Esophagus squamous epithelium (tissue), 5 donors: ENCODE data around the gene NOP53. TPM values are rescaled to one million over a fixed set of nuclear protein-coding genes. Genes with fewer than 3 reads are reported as not detected.

Experiments
- DNase-seq: peaks from one replicate; lab custom pipeline; 2025; lab: John Stamatoyannopoulos, UW
- H3K27ac ChIP-seq, 4 donors: fragments of 200-600 bp; sonication (generic); one replicate each; pipeline ENCODE4 v1.5.1; 2016 to 2019; ENCODE audit warnings: mild to moderate bottlenecking in 1 of 4
- H3K27me3 ChIP-seq, 4 donors: fragments of 200-600 bp; sonication (generic); 1 replicate in 3 of 4; 2 replicates in 1 of 4; pipeline versions ENCODE4 v1.5.1 to v1.6.0; 2017 to 2021; ENCODE audit warnings: antibody characterized with exemption in 1 of 4
- H3K36me3 ChIP-seq, 3 donors: fragments of 200-600 bp; sonication (generic); one replicate each; pipeline ENCODE4 v1.5.1; 2016 to 2019
- H3K4me1 ChIP-seq, 3 donors: fragments of 200-600 bp; sonication (generic); one replicate each; pipeline ENCODE4 v1.5.1; 2017 to 2019
- H3K4me3 ChIP-seq, 4 donors: fragments of 200-600 bp; sonication (generic); 1 replicate in 3 of 4; 2 replicates in 1 of 4; pipeline ENCODE4 v1.5.1; 2016 to 2019; ENCODE audit warnings: mild to moderate bottlenecking in 2 of 4, moderate library complexity in 1 of 4
- H3K9me3 ChIP-seq, 3 donors: fragments of 200-600 bp; sonication (generic); one replicate each; pipeline ENCODE4 v1.5.1; 2016 to 2019
- POLR2A ChIP-seq, 4 donors: fragments of 450-650 bp; IDR thresholded peaks; one replicate each; pipeline ENCODE4 v1.6.1; 2017; ENCODE audit warnings: antibody characterized with exemption in 4 of 4, mild to moderate bottlenecking in 4 of 4, moderate library complexity in 3 of 4
- WGBS, 2 donors: methylation state at CpG; one replicate each; pipeline ENCODE4 v1.1.5; 2018; 5-methylcytosine and 5-hydroxymethylcytosine counted together
- intact Hi-C: fragments of 100-400 bp; cut with DNase I; formaldehyde crosslinking; loops from one replicate; pipeline ENCODE4 v1.15.0; 2022
- total RNA-seq, 4 donors: library from RNA; depleted of rRNA; stranded (reverse); fragments of >200 nt; gene quantifications; one replicate each; pipeline ENCODE4 v1.1.0, GENCODE V29; 2016
- TF ChIP-seq, protein P1 (sequence below), 6 experiments: fragments of 450-650 bp in 4 of 6; fragments of 200-600 bp in 2 of 6; sonication (generic) in 2 of 6; IDR thresholded peaks; one replicate each; pipeline ENCODE4 v1.5.1; 2016 to 2019; ENCODE audit warnings: antibody characterized with exemption in 6 of 6, mild to moderate bottlenecking in 4 of 6, moderate library complexity in 4 of 6
- donor health status: DM: yes; HTN: yes; CAD: no.

The NOP53 gene
- total RNA-seq, 4 donors from 2014 or later: 118 to 522 (median 268) TPM

GRCh38 chr19:47703301-47703700 is 42.0 kb upstream of the NOP53 start:
- peak overlapping the region; percentile 25 to 77 (median 49) for H3K27ac ChIP-seq
- no peak for DNase-seq
- no peaks in the 10 kb centered on the region for H3K9me3 ChIP-seq
- H3K4me1 ChIP-seq: peaks cover 0 to 20% (median 0%) of the 10 kb centered on the region in 3 donors
- H3K27me3 ChIP-seq: no peaks in the 10 kb centered on the region
- 68 to 82% methylated on average over 5 of the region's 5 CpGs for WGBS, 2 donors
- H3K4me3 ChIP-seq: no peak overlapping the region
- TF ChIP-seq POLR2A (IDR thresholded peaks at IDR 0.05): no peak
- TF ChIP-seq, protein P1, sequence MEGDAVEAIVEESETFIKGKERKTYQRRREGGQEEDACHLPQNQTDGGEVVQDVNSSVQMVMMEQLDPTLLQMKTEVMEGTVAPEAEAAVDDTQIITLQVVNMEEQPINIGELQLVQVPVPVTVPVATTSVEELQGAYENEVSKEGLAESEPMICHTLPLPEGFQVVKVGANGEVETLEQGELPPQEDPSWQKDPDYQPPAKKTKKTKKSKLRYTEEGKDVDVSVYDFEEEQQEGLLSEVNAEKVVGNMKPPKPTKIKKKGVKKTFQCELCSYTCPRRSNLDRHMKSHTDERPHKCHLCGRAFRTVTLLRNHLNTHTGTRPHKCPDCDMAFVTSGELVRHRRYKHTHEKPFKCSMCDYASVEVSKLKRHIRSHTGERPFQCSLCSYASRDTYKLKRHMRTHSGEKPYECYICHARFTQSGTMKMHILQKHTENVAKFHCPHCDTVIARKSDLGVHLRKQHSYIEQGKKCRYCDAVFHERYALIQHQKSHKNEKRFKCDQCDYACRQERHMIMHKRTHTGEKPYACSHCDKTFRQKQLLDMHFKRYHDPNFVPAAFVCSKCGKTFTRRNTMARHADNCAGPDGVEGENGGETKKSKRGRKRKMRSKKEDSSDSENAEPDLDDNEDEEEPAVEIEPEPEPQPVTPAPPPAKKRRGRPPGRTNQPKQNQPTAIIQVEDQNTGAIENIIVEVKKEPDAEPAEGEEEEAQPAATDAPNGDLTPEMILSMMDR (IDR thresholded peaks at IDR 0.05): no peak
- intact Hi-C loops: no loop called here
- peaks cover 23 to 59% (median 24%) of the 10 kb centered on the region in 3 donors for H3K36me3 ChIP-seq

GRCh38 chr19:47704024-47704423 is 41.3 kb upstream of the NOP53 start:
- H3K36me3 ChIP-seq: peaks cover 17 to 52% (median 19%) of the 10 kb centered on the region in 3 donors
- no peaks in the 10 kb centered on the region for H3K27me3 ChIP-seq
- H3K9me3 ChIP-seq: no peaks in the 10 kb centered on the region
- intact Hi-C loops: no loop called here
- H3K4me1 ChIP-seq: peaks cover 0 to 20% (median 0%) of the 10 kb centered on the region in 3 donors
- WGBS, 2 donors: 66 to 75% methylated on average over 11 of the region's 11 CpGs
- DNase-seq: no peak
- H3K4me3 ChIP-seq: no peak overlapping the region
- TF ChIP-seq, protein P1 (IDR thresholded peaks at IDR 0.05): no peak
- TF ChIP-seq POLR2A (IDR thresholded peaks at IDR 0.05): no peak
- peak overlapping the region; percentile 49 to 77 (median 54) for H3K27ac ChIP-seq

DNA sequence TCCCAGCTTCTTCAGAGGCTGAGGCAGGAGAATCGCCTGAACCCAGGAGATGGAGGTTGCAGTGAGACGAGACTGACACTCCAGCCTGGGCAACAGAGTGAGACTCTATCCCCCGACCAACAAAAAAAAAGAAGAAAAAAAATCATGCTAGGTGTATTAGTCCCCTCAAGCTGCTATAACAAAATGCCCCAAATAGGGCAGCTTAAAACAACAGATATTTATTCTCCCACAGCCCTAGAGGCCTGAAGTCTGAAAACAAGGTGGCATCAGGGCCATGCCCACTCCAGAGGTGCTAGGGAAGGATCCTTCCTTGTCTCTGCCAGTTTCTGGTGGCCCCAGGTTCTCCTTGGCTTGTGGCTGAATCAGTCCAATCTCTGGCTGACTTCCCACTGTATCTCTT is 40.7 kb upstream of the NOP53 start:
- H3K9me3 ChIP-seq: no peaks in the 10 kb centered on the region
- peaks cover 16 to 46% (median 17%) of the 10 kb centered on the region in 3 donors for H3K36me3 ChIP-seq
- intact Hi-C loops: no loop called here
- no peak for TF ChIP-seq POLR2A (IDR thresholded peaks at IDR 0.05)
- TF ChIP-seq, protein P1 (IDR thresholded peaks at IDR 0.05): no peak
- DNase-seq: no peak
- H3K27me3 ChIP-seq: no peaks in the 10 kb centered on the region
- 88 to 92% methylated on average over 3 of the region's 3 CpGs for WGBS, 2 donors
- H3K27ac ChIP-seq: peak overlapping the region; percentile 16 to 77 (median 54)
- H3K4me3 ChIP-seq: no peak overlapping the region
- peaks cover 0 to 20% (median 0%) of the 10 kb centered on the region in 3 donors for H3K4me1 ChIP-seq

DNA sequence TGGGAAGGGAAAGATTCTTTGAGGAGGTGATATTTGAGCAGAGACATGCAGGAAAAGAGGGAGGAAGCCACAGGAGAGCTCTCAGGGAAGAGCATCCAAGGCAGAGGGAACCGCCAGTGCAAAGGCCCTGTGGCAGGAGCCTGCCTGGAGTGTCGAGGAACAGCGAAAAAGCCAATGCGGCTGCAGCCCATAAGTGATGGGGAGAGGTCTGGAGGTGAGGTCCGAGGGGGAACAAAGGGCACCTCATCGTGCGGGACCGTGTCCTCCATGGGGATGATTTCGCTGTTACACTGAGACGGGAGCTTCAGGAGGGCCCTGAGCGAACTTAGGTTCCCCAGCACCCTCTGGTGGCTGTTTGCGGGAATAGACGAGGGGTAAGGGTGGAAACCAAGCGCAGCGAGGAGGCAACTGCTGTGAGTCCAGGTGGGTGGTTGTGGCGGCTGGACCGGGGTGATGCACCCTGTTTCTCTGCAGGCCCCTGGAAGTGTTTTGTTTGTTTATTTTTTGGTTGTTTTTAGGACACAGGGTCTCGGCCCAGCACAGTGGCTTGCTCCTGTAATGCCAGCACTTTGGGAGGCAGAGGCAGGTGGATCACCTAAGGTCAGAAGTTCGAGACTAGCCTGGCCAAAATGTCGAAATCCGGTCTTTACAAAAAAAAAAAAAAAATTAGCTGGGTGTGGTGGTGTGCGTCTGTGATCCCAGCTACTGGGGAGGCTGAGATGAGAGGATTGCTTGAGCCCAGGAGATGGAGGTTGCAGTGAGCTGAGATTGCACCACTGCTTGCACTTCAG is 38.0 kb upstream of the NOP53 start:
- Histone ChIP-seq H3K4me1 (peaks cover 0 to 20% (median 0%) of the 10 kb centered on the region in 3 donors), H3K9me3 (no peaks in the 10 kb centered on the region), H3K4me3 (no peak overlapping the region), H3K36me3 (peaks cover 1 to 19% (median 2%) of the 10 kb centered on the region in 3 donors), H3K27me3 (no peaks in the 10 kb centered on the region), H3K27ac (no peak overlapping the region)
- TF ChIP-seq, protein P1 (IDR thresholded peaks at IDR 0.05): peak; percentile 19 to 86 (median 78)
- no peak for TF ChIP-seq POLR2A (IDR thresholded peaks at IDR 0.05)
- intact Hi-C loops: no loop called here
- WGBS, 2 donors: 20 to 27% methylated on average over 19 to 21 of the region's 22 CpGs
- DNase-seq: no peak

DNA sequence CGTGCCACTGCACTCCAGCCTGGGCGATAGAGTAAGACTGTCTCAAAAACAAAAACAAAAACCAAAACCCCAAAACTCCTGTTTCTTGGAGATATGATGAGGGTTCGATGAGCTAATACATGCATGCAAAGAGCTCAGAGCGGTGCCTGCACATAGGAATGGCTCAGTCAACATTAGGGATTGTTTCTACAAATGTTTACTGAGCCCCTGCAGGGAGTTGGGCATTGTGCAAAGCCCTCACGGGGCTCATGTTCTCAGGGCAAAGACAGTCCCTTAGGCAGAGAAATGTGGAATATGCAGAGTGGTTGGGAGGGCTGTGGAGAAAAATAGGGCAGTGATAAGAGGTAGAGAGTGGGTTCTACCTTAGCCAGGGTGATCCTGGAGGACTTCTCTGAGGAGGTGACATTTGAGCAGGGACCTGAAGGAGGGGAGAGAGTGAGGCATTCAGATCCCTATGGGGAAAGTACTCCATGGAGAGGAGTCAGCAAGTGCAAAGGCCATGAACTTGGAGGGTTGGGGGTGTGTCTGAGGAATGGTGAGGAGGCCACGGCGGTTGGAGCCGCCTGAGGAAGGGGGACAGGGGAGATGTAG is 33.6 kb upstream of the NOP53 start:
- no peak overlapping the region for H3K27ac ChIP-seq
- no peak overlapping the region for H3K4me3 ChIP-seq
- H3K9me3 ChIP-seq: no peaks in the 10 kb centered on the region
- peaks cover 0 to 8% (median 5%) of the 10 kb centered on the region in 3 donors for H3K36me3 ChIP-seq
- peaks cover 0 to 46% (median 22%) of the 10 kb centered on the region in 3 donors for H3K4me1 ChIP-seq
- WGBS, 2 donors: 70 to 77% methylated on average over 8 of the region's 8 CpGs
- H3K27me3 ChIP-seq: no peaks in the 10 kb centered on the region
- intact Hi-C loops: loop anchor here (5.0 kb wide), 1 partner anchor 76 kb away; no protein-coding TSS in a partner anchor
- TF ChIP-seq, protein P1 (IDR thresholded peaks at IDR 0.05): no peak
- TF ChIP-seq POLR2A (IDR thresholded peaks at IDR 0.05): no peak
- no peak for DNase-seq
